GM18498 (cell line): ENCODE data around the gene LRP4.

Experiments used
- ATAC-seq: cut with Tn5 transposase; IDR thresholded peaks from one replicate; pipeline ENCODE4 v1.9.1; 2021; ENCODE audit warnings: mild to moderate bottlenecking, moderate library complexity; ENCODE audit not compliant: unreplicated experiment

Gene LRP4

GRCh38 chr11:46918788-46919513, 601 bp upstream of the LRP4 start:
- ATAC-seq, result no peak

GRCh38 chr11:46917762-46918082, 628 bp downstream of the LRP4 start:
- ATAC-seq, result no peak

- no peak for ATAC-seq
These were observed 1.1 kb downstream of the LRP4 start for GRCh38 chr11:46917109-46917761.

GRCh38 chr11:46916286-46917108, 1.9 kb downstream of the LRP4 start:
- no peak for ATAC-seq

- no peak for ATAC-seq
These were observed 3.4 kb downstream of the LRP4 start for GRCh38 chr11:46914910-46915309.

GRCh38 chr11:46914363-46914762, 4.0 kb downstream of the LRP4 start:
- ATAC-seq, result no peak

- no peak for ATAC-seq
These were observed 4.9 kb downstream of the LRP4 start for GRCh38 chr11:46913484-46913883.

GRCh38 chr11:46912526-46913150, 5.7 kb downstream of the LRP4 start:
- ATAC-seq, result no peak

- ATAC-seq, result no peak
These were observed 10.7 kb downstream of the LRP4 start for GRCh38 chr11:46907606-46908005.

- no peak for ATAC-seq
These were observed 11.7 kb downstream of the LRP4 start for GRCh38 chr11:46906609-46907041.

GRCh38 chr11:46905806-46906205, 12.5 kb downstream of the LRP4 start:
- ATAC-seq, result no peak

GRCh38 chr11:46903846-46904245, 14.5 kb downstream of the LRP4 start:
- no peak for ATAC-seq

GRCh38 chr11:46902694-46903093, 15.7 kb downstream of the LRP4 start:
- ATAC-seq, result no peak

GRCh38 chr11:46901156-46901555, 17.2 kb downstream of the LRP4 start:
- no peak for ATAC-seq

GRCh38 chr11:46900091-46900746, 18.1 kb downstream of the LRP4 start:
- ATAC-seq, result no peak

- no peak for ATAC-seq
These were observed 18.8 kb downstream of the LRP4 start for GRCh38 chr11:46899501-46900025.

- no peak for ATAC-seq
These were observed 19.8 kb downstream of the LRP4 start for GRCh38 chr11:46898396-46899095.

- no peak for ATAC-seq
These were observed 21.5 kb downstream of the LRP4 start for GRCh38 chr11:46896719-46897406.

- no peak for ATAC-seq
These were observed 22.5 kb downstream of the LRP4 start for GRCh38 chr11:46895821-46896220.
